ENCODE measurements around the gene HOXA9. TPM values are rescaled to one million over a fixed set of nuclear protein-coding genes. Genes with fewer than 3 reads are reported as not detected.

The HOXA9 gene
- polyA plus RNA-seq, 1 of the 3 experiments (the other 2 are of a cell fraction) = not detected

GRCh38 chr7:27124096-27124901 is 41.0 kb downstream of the HOXA9 start:
- ChIA-PET CTCF (interaction anchor here (0.5 to 1.5 kb wide), 2 partner anchors 14 to 88 kb away, joined by 4 read pairs; no protein-coding TSS in a partner anchor), POLR2A (no interaction called here)
- H3K79me2 ChIP-seq (ENCODE audit: insufficient read depth) = no peaks in the 10 kb centered on the region

GRCh38 chr7:27123477-27124053 is 41.8 kb downstream of the HOXA9 start:
- H3K9ac ChIP-seq = no peak overlapping the region
- no peaks in the 10 kb centered on the region for H4K20me1 ChIP-seq (ENCODE audit: insufficient read depth)
- H3K9me3 ChIP-seq = no peaks in the 10 kb centered on the region
- 24% methylated on average over 26 of the region's 26 CpGs for WGBS (ENCODE audit: low lambda C conversion rate)
- no peaks in the 10 kb centered on the region for H3K9me2 ChIP-seq
- no peaks in the 10 kb centered on the region for H3K36me3 ChIP-seq (replicated peaks in 1 of 2; ENCODE audit: control insufficient read depth in 1 of 2, insufficient read depth in 2 of 2, low read length in 1 of 2)
- DNase-seq = no peak
- TF ChIP-seq YY1 (IDR thresholded peaks at IDR 0.05; ENCODE audit: low read depth) (no peak), NRF1 (IDR thresholded peaks at IDR 0.05; ENCODE audit: low read depth, low read length) (no peak), TCF12 (IDR thresholded peaks at IDR 0.05) (no peak), IRF3 (IDR thresholded peaks at IDR 0.05; ENCODE audit: low read depth, low read length) (no peak), PBX3 (IDR thresholded peaks at IDR 0.05) (no peak), TEAD4 (IDR thresholded peaks at IDR 0.05; ENCODE audit: borderline replicate concordance, insufficient read depth) (no peak), JUND (IDR thresholded peaks at IDR 0.05) (no peak), MEF2A (IDR thresholded peaks at IDR 0.05; ENCODE audit: borderline replicate concordance, low read depth) (no peak), POLR2AphosphoS5 (IDR thresholded peaks at IDR 0.05; ENCODE audit: low read depth, low read length) (no peak), FOSL2 (IDR thresholded peaks at IDR 0.05; ENCODE audit: borderline replicate concordance, low read depth) (no peak), SMC3 (IDR thresholded peaks at IDR 0.05; ENCODE audit: low read depth, low read length) (no peak), FOXM1 (IDR thresholded peaks at IDR 0.05; ENCODE audit: low read depth) (no peak), RXRA (IDR thresholded peaks at IDR 0.05; ENCODE audit: borderline replicate concordance, low read depth) (no peak)
- H3K27ac ChIP-seq (ENCODE audit: low read depth in 2 of 2, low read length in 1 of 2) = no peak overlapping the region
- no peaks in the 10 kb centered on the region for H3F3A ChIP-seq (replicated peaks; ENCODE audit: insufficient read depth)
- no peak overlapping the region for H3K4me3 ChIP-seq (ENCODE audit: low read depth in 2 of 2, low read length in 1 of 2)
- H3K4me2 ChIP-seq = no peak overlapping the region
- H2AFZ ChIP-seq (ENCODE audit: low read depth) = no peak overlapping the region
- H3K4me1 ChIP-seq (ENCODE audit: control insufficient read depth in 1 of 2, insufficient read depth in 2 of 2, low read depth in 1 of 2, low read length in 1 of 2) = no peaks in the 10 kb centered on the region
- ChIA-PET POLR2A (no interaction called here), CTCF (interaction anchor here (0.5 kb wide), 1 partner anchor 87 kb away, joined by 4 read pairs; no protein-coding TSS in a partner anchor)
- H3K27me3 ChIP-seq (ENCODE audit: insufficient read depth) = peaks cover 94% of the 10 kb centered on the region
- no peaks in the 10 kb centered on the region for H3K79me2 ChIP-seq (ENCODE audit: insufficient read depth)

More at GRCh38 chr7:27124096-27124901, 41.0 kb downstream of the HOXA9 start:
- H3F3A ChIP-seq (replicated peaks; ENCODE audit: insufficient read depth) = no peaks in the 10 kb centered on the region
- no peaks in the 10 kb centered on the region for H4K20me1 ChIP-seq (ENCODE audit: insufficient read depth)
- H3K9me3 ChIP-seq = no peaks in the 10 kb centered on the region
- no peaks in the 10 kb centered on the region for H3K9me2 ChIP-seq
- TF ChIP-seq RXRA (IDR thresholded peaks at IDR 0.05; ENCODE audit: borderline replicate concordance, low read depth) = no peak
- TF ChIP-seq FOSL2 (IDR thresholded peaks at IDR 0.05; ENCODE audit: borderline replicate concordance, low read depth) = no peak
- TF ChIP-seq TEAD4 (IDR thresholded peaks at IDR 0.05; ENCODE audit: borderline replicate concordance, insufficient read depth) = no peak
- TF ChIP-seq POLR2AphosphoS5 (IDR thresholded peaks at IDR 0.05; ENCODE audit: low read depth, low read length) = no peak
- 0 out of 2 replicates have a peak, but pooled peaks have one; percentile 11 for TF ChIP-seq USF1 (IDR thresholded peaks at IDR 0.05; ENCODE audit: borderline replicate concordance, low read depth)
- no peak for TF ChIP-seq RAD21 (IDR thresholded peaks at IDR 0.05; ENCODE audit: low read length)
- no peak for TF ChIP-seq ZBTB33 (IDR thresholded peaks at IDR 0.05; ENCODE audit: borderline replicate concordance, low read depth)
- H2AFZ ChIP-seq (ENCODE audit: low read depth) = no peak overlapping the region
- DNase-seq = no peak
- H3K9ac ChIP-seq = no peak overlapping the region
- no peaks in the 10 kb centered on the region for H3K4me1 ChIP-seq (ENCODE audit: control insufficient read depth in 1 of 2, insufficient read depth in 2 of 2, low read depth in 1 of 2, low read length in 1 of 2)
- H3K36me3 ChIP-seq (replicated peaks in 1 of 2; ENCODE audit: control insufficient read depth in 1 of 2, insufficient read depth in 2 of 2, low read length in 1 of 2) = no peaks in the 10 kb centered on the region
- 15% methylated on average over 43 of the region's 43 CpGs for WGBS (ENCODE audit: low lambda C conversion rate)
- H3K4me3 ChIP-seq (ENCODE audit: low read depth in 2 of 2, low read length in 1 of 2) = no peak overlapping the region
- no peak overlapping the region for H3K4me2 ChIP-seq
- H3K27ac ChIP-seq (ENCODE audit: low read depth in 2 of 2, low read length in 1 of 2) = no peak overlapping the region
- peaks cover 94% of the 10 kb centered on the region for H3K27me3 ChIP-seq (ENCODE audit: insufficient read depth)
